Breast epithelium (tissue), 3 donors: ENCODE results near the gene C21orf91.

ENCODE experiments used
- POLR2A ChIP-seq: fragments of 450-650 bp; IDR thresholded peaks from one replicate; pipeline ENCODE4 v1.6.1; 2016; ENCODE audit warnings: antibody characterized with exemption, mild to moderate bottlenecking, moderate library complexity
- POLR2AphosphoS5 ChIP-seq, 3 donors: sonication (generic); formaldehyde crosslinking; IDR thresholded peaks; one replicate each; pipeline ENCODE4 v1.6.1; 2017; ENCODE audit warnings: antibody characterized with exemption in 3 of 3
- TF ChIP-seq, protein P1 (sequence below), 3 donors: fragments of 450-650 bp; IDR thresholded peaks; one replicate each; pipeline ENCODE4 v1.5.1; 2016 to 2017; ENCODE audit warnings: antibody characterized with exemption in 3 of 3, mild to moderate bottlenecking in 3 of 3, moderate library complexity in 3 of 3

DNA sequence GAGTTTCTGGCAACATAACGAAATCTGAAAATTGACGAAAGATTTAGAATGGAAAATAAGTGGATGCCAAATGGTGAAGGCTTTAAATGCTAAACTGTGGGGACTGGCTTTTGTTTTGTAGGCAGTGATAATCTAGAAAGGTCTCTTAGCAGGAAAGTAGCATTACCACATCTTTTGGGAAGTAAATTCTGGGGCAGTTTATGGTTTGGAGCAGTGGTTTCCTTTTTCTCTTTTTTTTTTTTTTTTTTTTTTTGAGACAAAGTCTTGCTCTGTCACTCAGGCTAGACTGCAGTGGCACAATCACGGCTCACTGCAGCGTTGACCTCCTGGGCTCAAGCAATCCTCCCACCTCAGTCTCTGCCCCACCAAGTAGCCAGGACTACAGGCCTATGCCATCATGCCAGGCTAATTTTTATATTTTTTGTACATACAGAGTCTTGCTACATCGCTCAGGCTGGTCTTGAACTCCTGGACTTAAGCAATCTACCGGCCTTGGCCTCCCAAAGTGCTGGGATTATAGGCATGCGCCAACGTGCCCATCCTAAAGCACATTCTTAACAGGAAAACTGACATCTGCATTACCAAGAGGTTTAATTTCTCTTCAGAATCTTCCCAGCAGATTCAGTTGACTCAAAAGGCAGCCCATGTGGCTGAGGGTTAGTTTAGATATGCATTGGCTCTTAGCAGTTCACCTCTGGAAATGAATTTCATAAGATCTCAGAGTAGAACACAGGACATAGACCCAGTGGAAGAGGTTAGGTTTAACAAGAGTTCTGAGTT is 32.9 kb downstream of the C21orf91 start:
- TF ChIP-seq, protein P1, sequence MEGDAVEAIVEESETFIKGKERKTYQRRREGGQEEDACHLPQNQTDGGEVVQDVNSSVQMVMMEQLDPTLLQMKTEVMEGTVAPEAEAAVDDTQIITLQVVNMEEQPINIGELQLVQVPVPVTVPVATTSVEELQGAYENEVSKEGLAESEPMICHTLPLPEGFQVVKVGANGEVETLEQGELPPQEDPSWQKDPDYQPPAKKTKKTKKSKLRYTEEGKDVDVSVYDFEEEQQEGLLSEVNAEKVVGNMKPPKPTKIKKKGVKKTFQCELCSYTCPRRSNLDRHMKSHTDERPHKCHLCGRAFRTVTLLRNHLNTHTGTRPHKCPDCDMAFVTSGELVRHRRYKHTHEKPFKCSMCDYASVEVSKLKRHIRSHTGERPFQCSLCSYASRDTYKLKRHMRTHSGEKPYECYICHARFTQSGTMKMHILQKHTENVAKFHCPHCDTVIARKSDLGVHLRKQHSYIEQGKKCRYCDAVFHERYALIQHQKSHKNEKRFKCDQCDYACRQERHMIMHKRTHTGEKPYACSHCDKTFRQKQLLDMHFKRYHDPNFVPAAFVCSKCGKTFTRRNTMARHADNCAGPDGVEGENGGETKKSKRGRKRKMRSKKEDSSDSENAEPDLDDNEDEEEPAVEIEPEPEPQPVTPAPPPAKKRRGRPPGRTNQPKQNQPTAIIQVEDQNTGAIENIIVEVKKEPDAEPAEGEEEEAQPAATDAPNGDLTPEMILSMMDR (IDR thresholded peaks at IDR 0.05): no peak
- TF ChIP-seq POLR2A: no peak
- no peak for TF ChIP-seq POLR2AphosphoS5 (IDR thresholded peaks at IDR 0.05)
